ENCODE results near the gene MRPL21. TPM values are rescaled to one million over a fixed set of nuclear protein-coding genes. Genes with fewer than 3 reads are reported as not detected.

MRPL21 gene
- total and polyA plus RNA-seq, 2 donors (not counting 1 experiment from before 2014, with no cell fraction given): 23.8 to 35.8 TPM

DNA sequence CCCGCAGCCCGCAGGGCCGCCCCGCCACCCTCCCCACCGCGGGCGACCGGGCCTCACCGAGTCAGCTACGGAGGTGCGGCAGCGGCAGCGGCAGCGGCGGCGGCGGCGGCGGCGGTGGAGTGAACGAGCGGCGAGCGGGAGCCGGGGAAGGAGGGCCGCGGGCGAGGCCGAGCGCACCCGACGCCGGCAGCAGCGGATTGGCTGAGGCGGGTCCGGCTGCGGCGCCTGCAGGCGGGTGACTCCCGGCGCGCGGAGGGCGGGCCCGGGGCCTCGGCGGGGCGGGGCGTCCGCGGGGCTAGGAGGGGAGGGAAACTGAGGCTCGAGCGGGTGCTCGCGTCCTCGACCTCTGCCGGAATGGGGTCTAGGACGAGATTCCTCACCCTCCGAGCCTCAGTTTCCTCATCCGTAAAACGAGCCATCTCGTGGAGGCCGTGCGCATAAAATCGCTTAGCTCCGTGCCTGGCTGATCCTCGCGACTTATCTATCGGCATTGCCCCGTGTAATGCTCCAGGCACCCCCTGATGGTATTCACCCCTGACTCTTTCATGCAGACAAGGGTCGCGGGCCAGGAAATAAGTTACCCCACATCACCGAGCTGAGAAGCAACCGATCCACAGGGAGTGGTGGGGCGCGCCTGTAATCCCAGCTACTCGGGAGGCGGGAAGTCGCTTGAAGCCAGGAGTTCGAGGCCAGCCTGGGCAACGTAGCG is 61.8 kb downstream of the MRPL21 start, which contains the start of gene CPT1A:
TSS of gene CPT1A (minus strand) at position 199 of the 709 bp plus-strand sequence. CDS start 26,442 bp downstream, outside the sequence.
- Histone ChIP-seq H3K4me2 (replicated peaks; ENCODE audit: low read depth, low read length, poor library complexity, severe bottlenecking) (peak within 1 kb of the TSS; percentile 91), H3K4me1 (ENCODE audit: control insufficient read depth in 2 of 2, insufficient read depth in 2 of 2, low read length in 2 of 2) (peaks cover 40 to 61% of the 10 kb centered on the region in 2 donors), H3K36me3 (replicated peaks in 1 of 2; ENCODE audit: control extremely low read depth in 1 of 2, control insufficient read depth in 1 of 2, extremely low read depth in 1 of 2, insufficient read depth in 2 of 2, low read length in 1 of 2) (no peaks in the 10 kb centered on the region), H3K9ac (ENCODE audit: low read length) (peak within 1 kb of the TSS; percentile 76), H3K27ac (ENCODE audit: low read length in 2 of 2) (peak within 1 kb of the TSS; percentile 57 to 76), H3K79me2 (ENCODE audit: control insufficient read depth, insufficient read depth, low read length) (peaks cover 3% of the 10 kb centered on the region), H3K9me3 (ENCODE audit: control extremely low read depth in 1 of 3, control insufficient read depth in 2 of 3, insufficient read depth in 1 of 3, low read length in 2 of 3) (no peaks in the 10 kb centered on the region), H3K4me3 (ENCODE audit: control extremely low read depth in 1 of 5, extremely low read depth in 1 of 5, insufficient read depth in 1 of 5, low read depth in 2 of 5, low read length in 4 of 5) (peak within 1 kb of the TSS; percentile 59 to 88 (median 72)), H2AFZ (ENCODE audit: insufficient read depth, low read depth, low read length, poor library complexity, severe bottlenecking) (peak within 1 kb of the TSS; percentile 93), H4K20me1 (ENCODE audit: control insufficient read depth, insufficient read depth, low read length, poor library complexity, severe bottlenecking) (no peaks in the 10 kb centered on the region), H3K27me3 (replicated peaks in 1 of 4; ENCODE audit: control extremely low read depth in 1 of 4, control insufficient read depth in 3 of 4, insufficient read depth in 4 of 4, low read length in 3 of 4) (no peaks in the 10 kb centered on the region)
- Mint-ChIP-seq H3K27ac (peak within 1 kb of the TSS; percentile 97), H3K9me3 (ENCODE audit: insufficient read depth) (no peaks in the 10 kb centered on the region), H3K4me3 (peak within 1 kb of the TSS; percentile 93), H3K4me1 (peaks cover 52% of the 10 kb centered on the region), H3K27me3 (no peaks in the 10 kb centered on the region)
- WGBS (ENCODE audit: insufficient coverage): 3% methylated on average over 82 of the region's 82 CpGs
- TF ChIP-seq EZH2 (IDR thresholded peaks at IDR 0.05; ENCODE audit: borderline replicate concordance, insufficient read depth, low read depth, low read length, poor library complexity, severe bottlenecking): no peak
- TF ChIP-seq, protein P1, sequence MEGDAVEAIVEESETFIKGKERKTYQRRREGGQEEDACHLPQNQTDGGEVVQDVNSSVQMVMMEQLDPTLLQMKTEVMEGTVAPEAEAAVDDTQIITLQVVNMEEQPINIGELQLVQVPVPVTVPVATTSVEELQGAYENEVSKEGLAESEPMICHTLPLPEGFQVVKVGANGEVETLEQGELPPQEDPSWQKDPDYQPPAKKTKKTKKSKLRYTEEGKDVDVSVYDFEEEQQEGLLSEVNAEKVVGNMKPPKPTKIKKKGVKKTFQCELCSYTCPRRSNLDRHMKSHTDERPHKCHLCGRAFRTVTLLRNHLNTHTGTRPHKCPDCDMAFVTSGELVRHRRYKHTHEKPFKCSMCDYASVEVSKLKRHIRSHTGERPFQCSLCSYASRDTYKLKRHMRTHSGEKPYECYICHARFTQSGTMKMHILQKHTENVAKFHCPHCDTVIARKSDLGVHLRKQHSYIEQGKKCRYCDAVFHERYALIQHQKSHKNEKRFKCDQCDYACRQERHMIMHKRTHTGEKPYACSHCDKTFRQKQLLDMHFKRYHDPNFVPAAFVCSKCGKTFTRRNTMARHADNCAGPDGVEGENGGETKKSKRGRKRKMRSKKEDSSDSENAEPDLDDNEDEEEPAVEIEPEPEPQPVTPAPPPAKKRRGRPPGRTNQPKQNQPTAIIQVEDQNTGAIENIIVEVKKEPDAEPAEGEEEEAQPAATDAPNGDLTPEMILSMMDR (IDR thresholded peaks at IDR 0.05): no peak
- peak; percentile 48 for ATAC-seq (ENCODE audit: low read depth)
- CTCF ChIA-PET: interaction anchor here (1.4 to 4.3 kb wide), 5 partner anchors 15 to 257 kb away, joined by 5 to 70 read pairs (median 32); no protein-coding TSS in a partner anchor
- intact Hi-C loops (cut with micrococcal nuclease): loop anchor here (5.0 to 10.0 kb wide), 2 partner anchors 227 to 455 kb away; no protein-coding TSS in a partner anchor
- POLR2A ChIA-PET: interaction anchor here (0.5 to 2.3 kb wide), 4 partner anchors 13 to 62 kb away, joined by 3 to 10 read pairs (median 4); partner anchors contain the start of genes IGHMBP2 and MRPL21
- DNase-seq: peak; percentile 75

Other genes starting within 250 kb of the MRPL21 start
- not detected in 2 replicates for gene GAL, start 219.3 kb downstream of the MRPL21 start, total RNA-seq
- not detected in 2 replicates for gene GAL, start 219.3 kb downstream of the MRPL21 start, polyA plus RNA-seq
- 4.3 and 4.6 TPM in 2 replicates for gene TESMIN, start 152.3 kb downstream of the MRPL21 start, total RNA-seq
- gene TESMIN, start 152.3 kb downstream of the MRPL21 start, polyA plus RNA-seq: 0.79 and 3.2 TPM in 2 replicates
- gene CPT1A, start 61.9 kb downstream of the MRPL21 start, total RNA-seq: 40.8 and 45.2 TPM in 2 replicates
- 4.7 and 15.6 TPM in 2 replicates for gene CPT1A, start 61.9 kb downstream of the MRPL21 start, polyA plus RNA-seq
- 37.0 and 41.4 TPM in 2 replicates for gene IGHMBP2, start 59 bp upstream of the MRPL21 start, total RNA-seq
- 18.3 and 42.9 TPM in 2 replicates for gene IGHMBP2, start 59 bp upstream of the MRPL21 start, polyA plus RNA-seq
- gene MRGPRD, start 77.2 kb upstream of the MRPL21 start, total RNA-seq: not detected in 2 replicates
- not detected in 2 replicates for gene MRGPRD, start 77.2 kb upstream of the MRPL21 start, polyA plus RNA-seq
- not detected in 2 replicates for gene MRGPRF, start 109.4 kb upstream of the MRPL21 start, total RNA-seq
- gene MRGPRF, start 109.4 kb upstream of the MRPL21 start, polyA plus RNA-seq: not detected in 2 replicates
- 71.4 and 76.2 TPM in 2 replicates for gene TPCN2, start 145.1 kb upstream of the MRPL21 start, total RNA-seq
- 15.0 and 16.8 TPM in 2 replicates for gene TPCN2, start 145.1 kb upstream of the MRPL21 start, polyA plus RNA-seq